Loucy (cell line): ENCODE results near the gene THYN1.

Source experiments
- CTCF ChIP-seq: fragments of 200-600 bp; sonication (generic); conservative IDR thresholded peaks from 2 replicates; pipeline ENCODE4 v1.5.1; 2014; ENCODE audit warnings: mild to moderate bottlenecking, antibody characterized with exemption, low read length
- EZH2phosphoT487 ChIP-seq: fragments of 200-600 bp; IDR thresholded peaks from 2 replicates; pipeline ENCODE4 v1.6.1; 2018; ENCODE audit warnings: antibody characterized with exemption, mild to moderate bottlenecking, moderate library complexity, borderline replicate concordance

DNA sequence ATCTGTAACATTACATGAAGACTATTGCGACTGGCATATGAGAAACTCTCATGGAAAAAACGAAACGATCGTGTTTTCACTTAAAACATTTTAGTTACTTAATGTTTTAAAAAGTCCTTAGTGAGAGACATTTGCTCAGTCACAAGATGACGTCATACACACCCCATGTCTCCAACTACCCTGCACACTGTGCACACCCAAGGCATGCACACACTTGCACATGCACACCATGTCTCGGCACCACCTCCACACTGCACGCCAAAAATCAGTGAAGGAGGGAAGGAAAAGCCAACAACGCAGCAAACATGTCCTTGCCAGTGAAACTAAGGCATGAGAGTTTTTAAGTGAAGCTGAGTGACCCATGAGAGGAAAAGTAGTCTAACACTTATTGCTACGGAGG lies 47.4 kb downstream of the THYN1 start:
- TF ChIP-seq CTCF, result no peak
- no peak for TF ChIP-seq EZH2phosphoT487
